ENCODE results near the gene POU2F1. TPM values are rescaled to one million over a fixed set of nuclear protein-coding genes. Genes with fewer than 3 reads are reported as not detected.

Gene POU2F1
- total RNA-seq, 3 donors from 2014 or later: 9.0 to 9.9 (median 9.0) TPM

GRCh38 chr1:167387251-167387910 lies 166.7 kb downstream of the POU2F1 start:
- peaks cover 15% of the 10 kb centered on the region for H3K36me3 Mint-ChIP-seq (ENCODE audit: insufficient read depth)
- DNase-seq: no peak
- H3K9me3 Mint-ChIP-seq: no peaks in the 10 kb centered on the region
- H3K27me3 Mint-ChIP-seq (ENCODE audit: low read depth): no peaks in the 10 kb centered on the region
- no peak overlapping the region for H3K4me3 Mint-ChIP-seq
- no peak for ATAC-seq
- H3K4me1 Mint-ChIP-seq (ENCODE audit: low read depth): no peaks in the 10 kb centered on the region

- no peak for ATAC-seq
- Mint-ChIP-seq H3K4me1 (ENCODE audit: low read depth) (no peaks in the 10 kb centered on the region), H3K27me3 (ENCODE audit: low read depth) (no peaks in the 10 kb centered on the region), H3K36me3 (ENCODE audit: insufficient read depth) (peaks cover 11% of the 10 kb centered on the region), H3K9me3 (no peaks in the 10 kb centered on the region), H3K4me3 (no peak overlapping the region)
- no peak for DNase-seq
Observed at GRCh38 chr1:167388976-167389375, 168.3 kb downstream of the POU2F1 start.

GRCh38 chr1:167392200-167392696 lies 171.6 kb downstream of the POU2F1 start:
- DNase-seq (no peak), ATAC-seq (no peak)
- H3K36me3 Mint-ChIP-seq (ENCODE audit: insufficient read depth): peaks cover 5% of the 10 kb centered on the region
- H3K27me3 Mint-ChIP-seq (ENCODE audit: low read depth): no peaks in the 10 kb centered on the region
- H3K9me3 Mint-ChIP-seq: no peaks in the 10 kb centered on the region
- H3K4me3 Mint-ChIP-seq: no peak overlapping the region
- H3K4me1 Mint-ChIP-seq (ENCODE audit: low read depth): no peaks in the 10 kb centered on the region

- H3K9me3 Mint-ChIP-seq: no peaks in the 10 kb centered on the region
- DNase-seq (no peak), ATAC-seq (no peak)
- no peak overlapping the region for H3K4me3 Mint-ChIP-seq
- H3K36me3 Mint-ChIP-seq (ENCODE audit: insufficient read depth): peaks cover 29% of the 10 kb centered on the region
- H3K4me1 Mint-ChIP-seq (ENCODE audit: low read depth): no peaks in the 10 kb centered on the region
- H3K27me3 Mint-ChIP-seq (ENCODE audit: low read depth): no peaks in the 10 kb centered on the region
Observed at GRCh38 chr1:167400359-167400953, 179.8 kb downstream of the POU2F1 start.

GRCh38 chr1:167401260-167401873 lies 180.7 kb downstream of the POU2F1 start:
- H3K4me3 Mint-ChIP-seq: no peak overlapping the region
- H3K36me3 Mint-ChIP-seq (ENCODE audit: insufficient read depth): peaks cover 33% of the 10 kb centered on the region
- H3K27me3 Mint-ChIP-seq (ENCODE audit: low read depth): no peaks in the 10 kb centered on the region
- H3K4me1 Mint-ChIP-seq (ENCODE audit: low read depth): no peaks in the 10 kb centered on the region
- ATAC-seq (peak; percentile 66 to 77), DNase-seq (peak; percentile 34)
- no peaks in the 10 kb centered on the region for H3K9me3 Mint-ChIP-seq

GRCh38 chr1:167404161-167404888 lies 183.6 kb downstream of the POU2F1 start:
- Mint-ChIP-seq H3K9me3 (no peaks in the 10 kb centered on the region), H3K36me3 (ENCODE audit: insufficient read depth) (peaks cover 28% of the 10 kb centered on the region), H3K27me3 (ENCODE audit: low read depth) (no peaks in the 10 kb centered on the region), H3K4me3 (no peak overlapping the region), H3K4me1 (ENCODE audit: low read depth) (no peaks in the 10 kb centered on the region)
- DNase-seq (no peak), ATAC-seq (no peak)

- DNase-seq (no peak), ATAC-seq (no peak)
- Mint-ChIP-seq H3K4me1 (ENCODE audit: low read depth) (no peaks in the 10 kb centered on the region), H3K36me3 (ENCODE audit: insufficient read depth) (peaks cover 30% of the 10 kb centered on the region), H3K4me3 (no peak overlapping the region), H3K9me3 (no peaks in the 10 kb centered on the region), H3K27me3 (ENCODE audit: low read depth) (no peaks in the 10 kb centered on the region)
Observed at GRCh38 chr1:167404908-167405307, 184.2 kb downstream of the POU2F1 start.

- Mint-ChIP-seq H3K4me3 (no peak overlapping the region), H3K27me3 (ENCODE audit: low read depth) (no peaks in the 10 kb centered on the region), H3K9me3 (no peaks in the 10 kb centered on the region), H3K4me1 (ENCODE audit: low read depth) (peaks cover 6% of the 10 kb centered on the region), H3K36me3 (ENCODE audit: insufficient read depth) (peaks cover 36% of the 10 kb centered on the region)
- ATAC-seq (no peak), DNase-seq (no peak)
Observed at GRCh38 chr1:167408355-167408754, 187.7 kb downstream of the POU2F1 start.

- H3K36me3 Mint-ChIP-seq (ENCODE audit: insufficient read depth): peaks cover 36% of the 10 kb centered on the region
- no peaks in the 10 kb centered on the region for H3K27me3 Mint-ChIP-seq (ENCODE audit: low read depth)
- H3K4me3 Mint-ChIP-seq: no peak overlapping the region
- DNase-seq (no peak), ATAC-seq (no peak)
- H3K4me1 Mint-ChIP-seq (ENCODE audit: low read depth): peaks cover 6% of the 10 kb centered on the region
- H3K9me3 Mint-ChIP-seq: no peaks in the 10 kb centered on the region
Observed at GRCh38 chr1:167409183-167409582, 188.5 kb downstream of the POU2F1 start.

- peak; percentile 46 for ATAC-seq
- no peak for DNase-seq
- H3K4me3 Mint-ChIP-seq: no peak overlapping the region
- H3K36me3 Mint-ChIP-seq (ENCODE audit: insufficient read depth): peaks cover 31% of the 10 kb centered on the region
- no peaks in the 10 kb centered on the region for H3K9me3 Mint-ChIP-seq
- no peaks in the 10 kb centered on the region for H3K27me3 Mint-ChIP-seq (ENCODE audit: low read depth)
- peaks cover 13% of the 10 kb centered on the region for H3K4me1 Mint-ChIP-seq (ENCODE audit: low read depth)
Observed at GRCh38 chr1:167412072-167412471, 191.4 kb downstream of the POU2F1 start.

- no peak for DNase-seq
- no peak for ATAC-seq
- no peaks in the 10 kb centered on the region for H3K9me3 Mint-ChIP-seq
- H3K27me3 Mint-ChIP-seq (ENCODE audit: low read depth): no peaks in the 10 kb centered on the region
- H3K4me1 Mint-ChIP-seq (ENCODE audit: low read depth): peaks cover 13% of the 10 kb centered on the region
- H3K4me3 Mint-ChIP-seq: no peak overlapping the region
- peaks cover 28% of the 10 kb centered on the region for H3K36me3 Mint-ChIP-seq (ENCODE audit: insufficient read depth)
Observed at GRCh38 chr1:167412920-167413319, 192.2 kb downstream of the POU2F1 start.

- DNase-seq (no peak), ATAC-seq (no peak)
- Mint-ChIP-seq H3K27me3 (ENCODE audit: low read depth) (no peaks in the 10 kb centered on the region), H3K4me3 (no peak overlapping the region), H3K36me3 (ENCODE audit: insufficient read depth) (peaks cover 24% of the 10 kb centered on the region), H3K4me1 (ENCODE audit: low read depth) (peaks cover 13% of the 10 kb centered on the region), H3K9me3 (no peaks in the 10 kb centered on the region)
Observed at GRCh38 chr1:167413328-167413727, 192.6 kb downstream of the POU2F1 start.

- H3K9me3 Mint-ChIP-seq: no peaks in the 10 kb centered on the region
- peaks cover 19% of the 10 kb centered on the region for H3K36me3 Mint-ChIP-seq (ENCODE audit: insufficient read depth)
- peaks cover 13% of the 10 kb centered on the region for H3K4me1 Mint-ChIP-seq (ENCODE audit: low read depth)
- no peak for DNase-seq
- no peak for ATAC-seq
- H3K27me3 Mint-ChIP-seq (ENCODE audit: low read depth): no peaks in the 10 kb centered on the region
- no peak overlapping the region for H3K4me3 Mint-ChIP-seq
Observed at GRCh38 chr1:167416506-167416905, 195.8 kb downstream of the POU2F1 start.

GRCh38 chr1:167418391-167418790 lies 197.7 kb downstream of the POU2F1 start:
- peaks cover 7% of the 10 kb centered on the region for H3K4me1 Mint-ChIP-seq (ENCODE audit: low read depth)
- no peaks in the 10 kb centered on the region for H3K27me3 Mint-ChIP-seq (ENCODE audit: low read depth)
- no peak overlapping the region for H3K4me3 Mint-ChIP-seq
- no peak for ATAC-seq
- no peaks in the 10 kb centered on the region for H3K9me3 Mint-ChIP-seq
- peaks cover 11% of the 10 kb centered on the region for H3K36me3 Mint-ChIP-seq (ENCODE audit: insufficient read depth)
- no peak for DNase-seq
